ENCODE results near the gene P2RX7.
"Not testable (repeated sequence)": the region's sequence is repeated elsewhere in the genome, so short reads cannot be mapped to it uniquely, and the experiment has no call there.

Gene P2RX7

DNA sequence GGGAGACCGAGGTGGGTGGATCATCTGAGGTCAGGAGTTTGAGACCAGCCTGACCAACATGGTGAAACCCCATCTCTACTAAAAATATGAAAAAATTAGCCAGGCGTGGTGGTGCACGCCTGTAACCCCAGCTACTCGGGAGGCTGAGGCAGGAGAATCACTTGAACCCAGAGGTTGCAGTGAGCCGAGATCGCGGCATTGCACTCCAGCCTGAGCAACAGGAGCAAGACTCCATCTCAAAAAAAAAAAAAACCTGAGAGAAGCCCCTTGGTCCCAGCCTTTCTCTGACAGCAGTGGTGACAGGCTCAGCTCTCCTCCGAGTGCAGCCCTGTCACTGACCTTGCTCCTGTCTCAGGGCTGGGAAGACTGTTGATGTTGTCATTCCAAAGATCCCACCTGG lies 94.2 kb downstream of the P2RX7 start:
- DNase-seq (ENCODE audit: extremely low read depth in 1 of 2, low read depth in 1 of 2): not testable (repeated sequence)

DNA sequence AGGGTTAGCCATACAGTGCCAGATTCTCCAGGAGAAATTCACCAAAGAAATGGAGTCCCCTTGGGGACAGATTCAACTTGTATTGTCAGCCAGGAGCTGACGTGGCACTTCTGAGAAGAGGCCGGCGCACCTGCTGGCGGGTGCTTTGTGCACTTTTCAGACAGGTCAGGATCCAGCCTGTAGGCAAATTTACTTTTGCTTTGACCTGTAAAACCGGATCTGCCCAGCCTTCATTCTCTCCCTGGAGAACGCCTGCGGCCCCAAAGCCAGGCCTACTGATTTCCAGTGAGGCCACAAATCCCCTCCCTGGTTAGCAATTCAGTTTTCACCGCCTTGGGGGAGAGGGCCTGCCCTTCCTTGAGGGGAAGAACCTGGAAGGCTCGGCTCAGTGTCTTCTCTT lies 94.6 kb downstream of the P2RX7 start:
- DNase-seq (ENCODE audit: extremely low read depth in 1 of 2, low read depth in 1 of 2): no peak

- no peak for DNase-seq (ENCODE audit: extremely low read depth in 1 of 2, low read depth in 1 of 2)
Measured at GRCh38 chr12:121228919-121229665, 96.4 kb downstream of the P2RX7 start.

- not testable (repeated sequence) for DNase-seq (ENCODE audit: extremely low read depth in 1 of 2, low read depth in 1 of 2)
Measured at GRCh38 chr12:121229826-121230537, 97.3 kb downstream of the P2RX7 start.

DNA sequence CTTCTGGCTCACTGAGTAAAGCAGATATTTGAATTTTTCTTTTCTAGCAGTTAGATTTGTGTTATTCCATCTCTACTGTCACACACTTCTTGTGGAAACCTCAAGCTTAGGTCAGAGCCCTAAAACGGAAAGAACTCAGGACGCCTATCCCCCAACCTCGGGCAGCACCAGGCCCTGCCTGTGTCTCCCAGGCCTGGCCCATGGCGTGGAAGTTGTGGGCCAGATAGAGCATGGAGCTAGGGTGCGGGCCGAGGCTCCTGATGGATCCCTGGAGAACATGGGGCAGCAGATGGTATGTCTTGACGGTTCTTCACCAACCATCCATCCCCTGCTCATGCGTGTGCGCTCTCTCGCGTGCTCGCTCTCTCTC lies 97.8 kb downstream of the P2RX7 start:
- no peak for DNase-seq (ENCODE audit: extremely low read depth in 1 of 2, low read depth in 1 of 2)

- no peak for DNase-seq (ENCODE audit: extremely low read depth in 1 of 2, low read depth in 1 of 2)
Measured at GRCh38 chr12:121232163-121232562, 99.5 kb downstream of the P2RX7 start.

DNA sequence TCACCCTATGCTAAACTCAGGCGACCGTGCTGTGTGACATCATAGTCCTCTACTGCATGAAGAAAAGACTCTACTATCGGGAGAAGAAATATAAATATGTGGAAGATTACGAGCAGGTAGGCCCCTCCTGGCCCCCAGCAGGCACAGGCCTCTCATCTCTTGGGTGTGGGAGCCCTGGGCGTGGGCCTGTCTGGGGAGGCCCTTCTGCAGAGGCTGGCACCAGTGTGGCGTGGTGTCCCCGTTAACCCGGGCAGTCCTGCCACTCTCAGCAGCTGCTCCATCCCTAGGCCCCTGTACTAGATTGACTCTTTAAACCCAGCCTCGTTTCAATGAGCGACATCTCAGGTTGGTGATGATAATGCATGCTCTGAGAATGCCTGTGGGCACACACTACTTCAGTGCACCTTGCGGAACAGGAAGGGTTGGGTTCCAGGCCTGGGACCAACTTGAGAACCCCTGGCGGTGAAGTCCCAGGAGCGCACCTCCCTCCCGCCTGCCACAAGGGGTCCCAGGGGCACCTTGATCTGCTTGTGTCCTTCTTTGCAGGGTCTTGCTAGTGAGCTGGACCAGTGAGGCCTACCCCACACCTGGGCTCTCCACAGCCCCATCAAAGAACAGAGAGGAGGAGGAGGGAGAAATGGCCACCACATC lies 100.4 kb downstream of the P2RX7 start:
- no peak for DNase-seq (ENCODE audit: extremely low read depth in 1 of 2, low read depth in 1 of 2)

- no peak for DNase-seq (ENCODE audit: extremely low read depth in 1 of 2, low read depth in 1 of 2)
Measured at GRCh38 chr12:121233628-121234020, 100.9 kb downstream of the P2RX7 start.

GRCh38 chr12:121236776-121237175 lies 104.1 kb downstream of the P2RX7 start:
- DNase-seq (ENCODE audit: extremely low read depth in 1 of 2, low read depth in 1 of 2): no peak

DNA sequence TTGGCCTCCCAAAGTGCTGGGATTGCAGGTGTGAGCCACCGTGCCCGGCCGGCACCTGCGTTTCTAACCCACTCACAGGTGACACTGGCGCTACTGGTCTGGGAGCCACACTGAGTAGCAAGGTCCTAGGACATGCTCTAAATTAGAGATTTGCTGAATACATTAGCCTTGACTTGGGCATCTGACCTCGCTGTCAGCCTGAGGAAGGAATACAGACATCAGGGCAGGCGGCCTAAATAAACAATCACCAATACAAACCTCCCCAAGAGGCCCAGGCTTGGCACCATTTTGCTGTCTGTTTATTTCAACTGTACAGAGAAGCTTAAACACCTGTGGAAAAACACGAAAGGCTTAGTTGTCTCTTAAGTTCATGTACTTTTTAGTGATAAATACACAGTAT lies 104.7 kb downstream of the P2RX7 start:
- DNase-seq (ENCODE audit: extremely low read depth in 1 of 2, low read depth in 1 of 2): no peak

Measured in stimulated activated CD8-positive, alpha-beta memory T cell treated with anti-CD3 and anti-CD28 coated beads, Interleukin-7, amount 100 ng/mL, for 48 hours (primary cell).